Stimulated activated CD8-positive, alpha-beta memory T cell treated with anti-CD3 and anti-CD28 coated beads, Interleukin-15, amount 100 ng/mL, for 4 hours (primary cell): ENCODE results near the gene SIAH3.

Experiments
- DNase-seq, 2 donors: peaks; one replicate each; pipeline ENCODE4 v3.0.0-alpha.2; 2020; ENCODE audit warnings: low read depth in 2 of 2

SIAH3 gene

GRCh38 chr13:45737571-45738017, 114.0 kb downstream of the SIAH3 start:
- DNase-seq: no peak

DNA sequence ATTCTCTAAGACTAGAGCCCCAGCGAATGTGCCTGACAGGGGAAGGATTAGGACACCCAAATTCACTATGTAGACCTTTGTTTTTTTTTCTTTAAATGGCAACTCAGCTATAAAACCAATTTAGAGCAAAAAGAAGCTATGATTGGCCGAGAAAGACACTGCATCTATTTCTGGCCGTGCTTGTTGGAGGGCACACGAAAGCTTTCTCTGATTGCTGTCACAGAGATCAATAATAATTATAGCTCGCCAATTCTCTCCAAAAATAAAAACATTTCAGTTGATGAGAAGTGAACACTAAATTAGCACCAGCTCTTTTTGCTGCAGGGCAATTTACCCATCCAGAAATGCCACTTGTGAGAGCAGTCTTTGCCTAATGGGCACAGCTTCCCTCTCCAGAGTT, 118.2 kb downstream of the SIAH3 start:
- DNase-seq: no peak

DNA sequence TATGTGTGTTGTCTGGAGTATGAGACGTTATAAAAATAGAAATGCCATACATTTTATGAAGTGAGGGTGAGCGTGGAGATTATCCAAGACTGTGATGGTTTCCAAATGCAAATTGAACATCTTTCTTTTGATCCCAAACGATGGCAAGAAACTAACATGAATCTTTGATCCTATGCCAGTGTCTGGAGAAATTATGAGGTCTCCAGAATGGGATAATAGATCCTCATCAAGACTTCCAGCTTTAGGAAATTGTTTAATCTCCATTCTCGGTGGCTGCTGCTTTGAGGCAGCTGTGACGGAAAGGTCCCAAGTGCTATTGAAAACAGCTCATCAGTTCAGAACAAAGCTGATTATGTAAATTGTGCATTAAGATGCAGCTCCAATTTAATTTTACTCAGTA, 118.6 kb downstream of the SIAH3 start:
- no peak for DNase-seq

DNA sequence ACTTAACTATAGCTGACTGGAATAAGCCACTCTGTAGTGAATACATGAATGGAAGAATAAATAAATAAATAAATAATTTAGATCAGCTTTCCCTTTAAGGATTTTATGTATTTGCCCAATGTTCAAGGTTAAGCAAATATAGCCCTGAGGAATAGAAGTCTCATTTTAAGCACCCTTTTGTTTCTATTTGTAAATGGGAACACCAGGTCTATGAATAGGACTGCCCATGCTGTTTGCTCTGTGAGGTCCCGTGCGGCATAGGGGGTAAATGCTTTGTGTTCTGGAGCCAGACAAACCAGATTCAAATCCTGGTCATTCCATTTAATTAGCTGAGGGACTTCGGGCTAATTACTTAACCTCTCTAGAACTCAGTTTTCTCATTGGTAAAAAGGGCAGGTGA, 120.1 kb downstream of the SIAH3 start:
- no peak for DNase-seq

DNA sequence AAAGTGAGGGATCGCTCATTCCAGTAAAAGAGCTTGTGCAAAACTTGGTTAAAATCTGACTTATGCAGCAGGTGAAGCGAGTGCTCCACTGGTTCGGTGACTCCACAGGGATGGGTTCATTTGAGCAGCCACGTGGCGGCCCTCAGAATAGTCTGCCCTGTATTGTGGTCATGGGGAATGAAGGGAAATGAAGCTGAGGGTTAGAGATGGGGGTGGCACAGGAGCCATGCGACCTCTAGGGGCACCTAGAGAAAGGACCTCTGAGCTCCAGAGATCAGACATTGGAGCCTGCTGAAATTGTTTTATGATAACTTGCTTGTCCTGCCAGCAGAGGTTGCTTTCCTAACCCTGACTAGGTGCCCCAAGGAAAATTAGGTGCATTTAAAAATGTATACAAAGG, 122.8 kb downstream of the SIAH3 start:
- DNase-seq: no peak
